ENCODE results near the gene CTSG.

DNA sequence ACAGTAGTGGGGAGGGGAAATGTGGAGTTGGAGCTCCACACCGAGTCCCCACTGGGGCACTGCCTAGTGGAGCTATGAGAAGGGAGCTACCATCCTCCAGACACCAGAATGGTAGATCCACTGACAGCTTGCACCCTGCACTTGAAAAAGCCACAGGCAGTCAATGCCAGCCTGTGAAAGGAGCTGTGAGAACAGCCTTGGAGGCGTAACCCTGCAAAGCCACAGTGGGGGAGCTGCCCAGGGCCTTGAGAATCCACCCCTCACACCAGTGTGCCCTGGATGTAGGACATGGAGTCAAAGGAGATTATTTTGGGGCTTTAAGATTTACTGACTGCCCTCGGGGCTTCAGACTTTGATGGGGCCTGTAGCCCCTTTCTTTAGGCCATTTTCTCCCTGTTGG lies 12.5 kb downstream of the CTSG start:
- TF ChIP-seq, protein P1, sequence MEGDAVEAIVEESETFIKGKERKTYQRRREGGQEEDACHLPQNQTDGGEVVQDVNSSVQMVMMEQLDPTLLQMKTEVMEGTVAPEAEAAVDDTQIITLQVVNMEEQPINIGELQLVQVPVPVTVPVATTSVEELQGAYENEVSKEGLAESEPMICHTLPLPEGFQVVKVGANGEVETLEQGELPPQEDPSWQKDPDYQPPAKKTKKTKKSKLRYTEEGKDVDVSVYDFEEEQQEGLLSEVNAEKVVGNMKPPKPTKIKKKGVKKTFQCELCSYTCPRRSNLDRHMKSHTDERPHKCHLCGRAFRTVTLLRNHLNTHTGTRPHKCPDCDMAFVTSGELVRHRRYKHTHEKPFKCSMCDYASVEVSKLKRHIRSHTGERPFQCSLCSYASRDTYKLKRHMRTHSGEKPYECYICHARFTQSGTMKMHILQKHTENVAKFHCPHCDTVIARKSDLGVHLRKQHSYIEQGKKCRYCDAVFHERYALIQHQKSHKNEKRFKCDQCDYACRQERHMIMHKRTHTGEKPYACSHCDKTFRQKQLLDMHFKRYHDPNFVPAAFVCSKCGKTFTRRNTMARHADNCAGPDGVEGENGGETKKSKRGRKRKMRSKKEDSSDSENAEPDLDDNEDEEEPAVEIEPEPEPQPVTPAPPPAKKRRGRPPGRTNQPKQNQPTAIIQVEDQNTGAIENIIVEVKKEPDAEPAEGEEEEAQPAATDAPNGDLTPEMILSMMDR (IDR thresholded peaks at IDR 0.05; ENCODE audit: poor library complexity): no peak
- TF ChIP-seq EZH2phosphoT487 (IDR thresholded peaks at IDR 0.05; ENCODE audit: low read depth, severe bottlenecking, unreplicated experiment): no peak

All from hepatocyte (in vitro differentiated cells).